ENCODE measurements around the gene CXCL11.
"Not testable (repeated sequence)": the region's sequence is repeated elsewhere in the genome, so short reads cannot be mapped to it uniquely, and the experiment has no call there.

CXCL11 gene

DNA sequence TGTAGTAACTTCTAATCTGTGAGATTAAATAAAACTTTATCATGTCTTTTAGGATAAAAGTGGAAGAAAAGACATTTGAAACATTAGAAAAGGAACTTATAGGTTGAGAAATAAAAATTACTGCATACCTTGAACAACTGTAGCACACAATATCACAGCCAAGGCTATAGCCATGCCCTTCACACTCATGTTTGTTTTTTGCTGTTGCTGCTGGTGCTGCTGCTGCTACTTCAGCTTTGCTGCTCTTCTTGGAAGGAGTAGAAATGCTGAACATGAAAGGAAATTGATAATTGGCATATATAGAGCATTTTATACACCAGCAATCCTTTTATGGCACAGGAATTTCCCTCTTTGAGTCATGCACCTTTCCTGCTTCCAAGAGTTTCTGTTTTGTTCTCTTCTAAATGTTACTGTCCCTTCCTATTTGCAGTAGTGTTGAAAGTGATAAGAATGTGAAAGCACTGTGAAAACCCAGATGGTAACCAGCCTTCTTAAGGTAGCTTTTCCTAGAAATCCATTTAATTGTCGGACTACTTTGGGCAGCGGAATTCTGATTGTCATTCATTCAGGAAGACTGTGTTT, at the start of gene CXCL11:
Gene CXCL11, minus strand, starts transcription at position 272 of the 582 bp plus-strand sequence. Its CDS starts 83 bp downstream, at position 189.
- DNase-seq = no peak

DNA sequence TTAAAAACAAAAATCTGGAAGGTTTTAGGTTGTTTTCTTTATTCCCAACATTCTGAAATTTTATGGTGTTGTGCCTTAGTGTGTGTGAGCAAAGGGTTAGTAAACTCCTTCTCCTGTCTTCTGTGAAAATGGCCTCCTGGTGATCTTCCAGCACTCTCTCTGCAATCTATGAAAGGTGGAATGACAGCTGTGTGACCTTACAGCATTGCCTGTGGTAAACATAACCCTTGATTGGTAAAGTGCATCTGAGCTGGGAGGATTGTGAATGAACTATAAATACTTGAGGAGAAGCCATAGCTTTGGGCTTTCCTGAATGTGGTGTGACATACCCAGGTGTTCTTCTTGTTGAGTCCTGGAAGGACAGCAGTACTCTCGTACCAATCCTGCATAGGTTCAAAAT, 48.7 kb upstream of the CXCL11 start:
- DNase-seq = no peak

DNA sequence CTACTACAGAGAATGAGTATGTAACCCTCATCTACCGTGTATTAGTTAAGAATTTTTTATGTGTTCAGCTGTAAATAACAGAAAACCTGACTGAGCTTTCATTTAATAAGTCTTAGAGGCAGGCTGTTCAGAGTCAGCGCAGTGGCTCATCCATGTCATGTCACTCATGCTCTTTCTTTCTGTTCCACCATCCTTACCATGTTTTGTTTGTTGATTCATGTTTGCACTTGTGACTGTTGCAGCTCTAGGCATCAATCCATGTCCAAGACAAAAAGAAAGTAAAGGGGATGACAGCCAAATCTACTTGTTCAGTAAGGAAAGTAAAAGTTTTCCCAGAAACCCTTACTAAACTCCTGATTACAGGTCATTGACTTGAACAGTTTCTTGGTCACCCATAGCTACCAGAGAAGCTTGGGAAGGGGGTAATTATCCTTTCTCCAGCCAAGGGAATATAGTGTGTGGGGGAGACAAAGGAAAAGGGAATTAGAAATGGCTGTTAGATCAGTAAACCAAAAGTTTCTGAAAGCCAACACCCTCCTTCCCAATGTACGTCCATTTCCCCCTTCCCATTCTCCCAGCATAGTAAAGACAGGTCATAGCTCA, 47.6 kb upstream of the CXCL11 start:
- no peak for DNase-seq

DNA sequence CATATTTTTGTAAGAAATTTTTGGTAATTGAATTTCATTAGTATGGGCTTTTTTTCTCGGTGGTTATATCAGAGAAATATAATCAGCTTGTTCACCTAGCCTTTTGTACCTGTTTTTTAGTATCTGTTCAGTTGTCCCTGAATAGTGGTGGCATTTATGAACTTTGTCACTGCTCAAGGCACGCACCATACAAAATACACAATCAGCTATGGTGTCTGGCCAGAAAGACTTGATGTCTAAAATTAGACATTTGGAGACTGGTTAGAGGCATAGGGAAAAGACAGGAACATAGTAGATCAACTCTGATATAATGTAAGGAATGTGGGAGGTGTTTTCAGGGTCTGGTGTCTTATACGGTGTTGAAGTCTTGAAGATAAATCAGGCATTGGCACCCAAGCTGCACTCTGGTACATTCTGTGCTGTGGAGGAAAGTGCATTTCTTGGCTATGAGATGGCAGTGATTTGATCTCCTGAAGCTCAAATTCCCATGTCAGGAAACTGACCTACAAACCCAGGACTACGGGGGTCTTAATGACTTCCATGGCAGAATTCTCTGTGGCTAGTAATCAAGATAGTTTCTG, 42.3 kb upstream of the CXCL11 start:
- DNase-seq = no peak

DNA sequence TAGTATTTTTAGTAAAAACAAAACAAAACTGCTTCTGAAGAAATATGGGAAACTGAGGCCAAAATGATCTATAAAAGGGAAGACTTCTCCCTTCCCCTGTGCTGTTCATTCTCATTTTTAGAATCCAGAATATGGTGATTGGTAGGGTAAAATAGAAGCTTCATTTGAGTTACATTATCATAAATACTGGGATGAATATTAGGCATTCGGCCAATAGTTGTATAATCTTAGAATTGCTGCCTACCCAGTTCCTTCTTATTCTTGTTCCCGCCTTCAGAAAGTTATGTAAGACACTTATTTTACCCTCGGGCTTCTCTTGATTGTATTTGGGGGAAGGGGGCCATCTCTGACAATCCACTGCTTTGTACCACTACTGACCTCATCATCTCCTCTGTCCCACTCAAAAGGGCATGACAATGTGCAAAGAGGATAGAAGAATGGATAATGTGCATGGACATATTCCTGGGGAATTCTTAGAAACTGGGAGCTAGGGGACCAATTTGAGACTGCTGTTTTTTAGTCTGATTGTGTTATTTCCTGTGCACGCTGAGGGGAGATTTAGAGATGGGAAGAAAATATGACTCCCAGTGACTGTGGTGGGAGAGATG, 39.2 kb upstream of the CXCL11 start:
- DNase-seq = no peak

DNA sequence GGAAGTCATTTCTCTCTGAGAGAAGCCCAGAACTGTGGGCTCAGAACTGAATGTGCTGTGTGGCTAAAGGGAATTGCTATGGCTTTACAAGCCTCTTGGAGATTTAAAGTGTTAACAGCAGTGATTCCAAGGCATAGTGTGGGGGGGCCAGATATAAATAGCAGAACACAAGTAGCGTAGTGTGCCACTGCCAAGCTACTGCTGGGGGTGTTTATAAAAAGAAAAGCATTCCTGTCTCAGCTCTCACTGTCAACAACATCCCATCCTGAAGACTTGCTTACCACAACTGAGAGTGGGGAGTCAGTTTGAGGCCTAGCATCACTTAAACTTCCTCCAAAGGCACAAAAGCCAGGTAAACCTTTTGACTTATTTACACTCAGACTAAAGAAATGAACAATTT, 38.6 kb upstream of the CXCL11 start, which contains the start of gene ART3:
Gene ART3, plus strand, starts transcription at position 242 of the 400 bp plus-strand sequence. CDS start 1,181 bp downstream, outside the sequence.
- DNase-seq = no peak

DNA sequence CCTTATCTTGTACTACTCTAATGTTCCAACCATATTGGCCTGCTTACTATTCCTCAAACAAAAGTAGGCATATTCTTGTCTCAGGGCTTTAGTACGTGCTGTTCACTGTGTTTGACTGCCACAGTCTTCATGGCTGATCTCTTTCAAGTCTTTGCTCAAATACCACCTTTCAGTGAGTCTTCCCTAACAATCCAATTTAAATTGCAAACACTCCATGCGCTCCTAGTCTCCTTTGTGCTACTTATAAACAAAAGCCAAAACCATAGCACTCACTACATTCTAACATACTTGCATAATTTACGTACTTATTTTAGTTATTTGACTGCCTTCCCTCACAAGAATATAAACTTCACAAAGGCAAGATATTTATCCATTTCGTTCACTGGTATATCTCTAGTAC, 36.9 kb upstream of the CXCL11 start:
- DNase-seq = no peak

DNA sequence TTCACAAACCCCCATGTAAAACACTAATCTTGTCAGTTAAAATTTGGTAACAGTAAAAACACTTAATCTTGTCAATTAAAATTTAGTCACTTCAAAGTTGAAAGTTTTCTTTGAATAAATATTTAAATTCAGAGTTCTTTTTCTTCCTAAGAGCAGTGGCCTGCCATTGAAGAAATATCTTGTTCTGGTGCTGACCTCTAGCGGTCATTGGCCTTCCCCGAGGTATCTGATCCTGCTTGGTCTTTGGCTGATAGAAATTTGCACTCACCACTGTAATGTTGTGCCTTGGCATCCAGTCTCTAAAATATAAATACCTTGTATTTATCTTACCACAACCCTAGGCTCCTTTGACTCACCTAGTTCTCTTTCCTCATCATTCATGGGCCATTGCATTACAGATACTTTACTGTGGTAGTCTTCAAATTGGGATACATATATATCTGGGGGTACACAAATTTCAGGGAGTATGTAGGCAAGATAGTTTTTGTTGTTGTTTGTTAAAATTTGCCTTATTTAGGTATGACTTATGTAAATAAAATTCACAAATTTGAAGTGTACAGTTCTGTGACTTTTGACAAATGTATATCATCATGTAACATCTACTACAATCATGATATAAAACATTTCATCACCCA, 31.9 kb upstream of the CXCL11 start:
- peak; percentile 75 for DNase-seq

DNA sequence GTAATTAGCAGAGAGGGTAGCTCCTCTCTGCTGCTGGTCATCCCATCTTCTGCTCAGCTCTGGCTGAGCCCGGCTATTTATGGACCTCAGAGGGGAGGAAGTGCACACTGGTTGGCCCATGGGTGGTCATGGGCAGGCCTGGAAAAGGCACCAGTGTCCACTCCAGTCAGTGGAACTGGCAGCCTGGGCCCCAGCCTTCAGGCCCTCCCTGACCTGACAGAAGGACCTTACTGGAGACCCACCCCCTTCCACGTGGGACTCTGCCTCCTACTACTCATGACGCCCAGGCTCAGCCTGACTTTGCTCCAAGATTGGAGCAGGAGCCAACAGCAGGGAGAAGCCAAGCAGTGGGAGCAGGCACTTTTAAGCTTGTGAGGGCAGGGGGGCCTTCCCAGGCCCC, 30.7 kb upstream of the CXCL11 start:
- no peak for DNase-seq

DNA sequence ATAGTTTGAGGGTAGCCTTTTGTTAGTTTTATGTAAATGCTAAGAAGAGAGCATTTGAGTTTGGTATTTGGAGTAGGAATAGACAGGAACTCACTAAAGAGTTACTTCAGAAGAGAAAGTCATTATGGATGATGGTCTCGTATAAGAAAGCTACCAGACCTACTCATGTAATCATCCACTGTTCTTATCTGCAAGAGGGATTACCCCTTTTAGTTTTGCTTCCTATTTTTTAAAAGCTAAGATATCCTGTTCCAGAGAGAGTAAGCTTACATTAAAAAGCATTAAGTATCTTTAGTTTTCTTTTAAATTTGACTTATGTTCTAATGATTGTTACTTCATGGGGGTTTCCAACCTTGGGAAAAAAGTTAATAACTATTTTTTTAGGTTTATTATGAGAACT, 26.1 kb upstream of the CXCL11 start:
- no peak for DNase-seq

DNA sequence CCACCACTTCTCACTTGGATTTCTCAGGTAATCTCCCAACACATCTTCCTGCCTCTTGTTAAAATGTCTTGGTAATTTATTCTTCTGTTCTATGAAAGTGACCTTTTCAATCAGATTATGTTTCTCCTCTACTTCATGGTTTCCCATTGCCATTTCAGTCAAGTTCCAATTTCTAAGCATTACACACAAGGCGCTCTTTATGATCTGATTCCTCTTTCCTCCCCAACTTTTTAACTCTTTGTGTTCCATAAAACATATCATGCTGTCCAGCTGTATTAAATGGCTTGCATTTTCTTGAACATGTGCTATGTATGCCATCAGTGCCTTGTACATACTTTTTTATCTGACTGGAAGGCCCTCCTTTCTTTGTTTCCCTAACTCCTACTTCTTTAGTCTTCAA, 25.6 kb upstream of the CXCL11 start:
- no peak for DNase-seq

DNA sequence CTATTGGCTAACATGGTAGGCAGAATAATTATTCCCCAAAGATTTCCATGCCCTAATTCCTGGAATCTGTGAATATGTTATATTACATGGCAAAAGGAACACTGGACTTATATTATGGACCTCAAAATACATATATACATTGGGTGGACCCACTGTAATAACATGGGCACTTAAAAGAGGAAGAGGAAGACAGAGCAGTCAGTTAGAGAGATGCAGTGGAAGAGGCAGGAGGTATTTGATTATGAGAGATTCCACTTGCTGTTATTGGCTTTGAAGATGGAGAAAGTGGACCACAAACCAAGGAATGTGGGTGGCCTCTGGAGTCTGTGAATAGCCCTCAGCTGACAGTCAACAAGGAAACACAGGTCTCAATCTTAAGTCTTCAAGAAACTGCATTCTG, 24.6 kb upstream of the CXCL11 start:
- DNase-seq = no peak

DNA sequence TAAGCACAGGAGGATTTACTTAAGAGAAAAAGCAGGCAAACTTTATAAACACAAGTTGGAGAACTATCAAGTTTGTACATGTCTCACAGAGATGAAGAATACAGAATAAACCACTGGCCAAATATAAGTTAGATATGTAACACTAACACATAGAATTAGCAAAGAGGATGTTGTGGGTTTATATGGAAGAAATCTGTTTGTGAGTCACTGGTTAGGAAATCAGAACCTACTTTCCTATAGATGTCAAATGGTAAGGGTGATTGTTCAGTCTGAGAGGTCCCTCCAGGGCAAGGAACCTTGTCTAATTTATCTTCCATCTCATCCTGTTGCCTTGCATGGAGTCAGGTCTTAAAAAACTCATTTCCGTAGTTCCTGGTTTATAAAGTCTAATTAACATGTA, 23.9 kb upstream of the CXCL11 start:
- no peak for DNase-seq

DNA sequence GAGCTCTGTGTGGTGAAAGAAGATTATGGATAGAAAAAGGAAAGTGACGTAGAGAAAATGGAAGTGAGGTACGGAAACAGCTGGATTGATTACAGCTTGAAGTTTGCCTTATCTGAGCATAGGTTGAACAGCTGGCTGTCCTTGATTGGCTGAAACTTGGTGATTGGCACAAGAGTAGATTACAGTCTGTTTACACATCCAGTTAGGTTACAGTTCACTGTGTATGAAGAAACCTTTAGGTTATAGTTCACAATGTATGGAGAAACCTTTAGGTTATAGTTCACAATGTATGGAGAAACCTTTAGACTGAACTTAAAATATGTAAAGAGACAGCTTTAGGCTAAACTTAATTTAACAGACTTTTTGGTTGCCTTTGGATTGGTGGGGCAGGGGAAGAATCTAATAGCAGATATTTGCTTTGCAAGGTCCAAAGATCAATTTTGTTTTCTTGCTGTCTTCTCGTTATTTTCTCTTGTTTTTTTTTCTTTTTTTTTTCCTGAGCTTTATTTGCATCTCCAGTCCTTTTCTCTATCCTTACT, 23.1 kb upstream of the CXCL11 start:
- no peak for DNase-seq

DNA sequence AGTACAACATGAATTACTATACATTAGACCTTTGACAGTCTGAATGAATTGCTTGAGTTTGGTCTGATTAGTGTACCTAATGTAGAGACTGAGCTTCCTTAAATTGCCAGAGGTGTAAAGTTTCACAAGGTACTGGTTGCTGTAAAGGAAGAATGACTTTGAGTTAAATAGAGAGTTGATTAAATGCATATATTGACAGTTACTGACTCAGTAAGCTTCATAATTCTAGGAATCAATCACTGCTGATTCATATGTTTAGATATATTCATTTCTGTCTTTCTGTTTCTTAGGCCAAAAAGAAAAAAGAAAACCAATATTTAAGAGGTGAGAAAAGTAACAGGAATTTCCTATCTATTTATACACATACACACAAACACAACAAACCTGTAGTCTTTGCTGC, 22.4 kb upstream of the CXCL11 start:
- DNase-seq = no peak

DNA sequence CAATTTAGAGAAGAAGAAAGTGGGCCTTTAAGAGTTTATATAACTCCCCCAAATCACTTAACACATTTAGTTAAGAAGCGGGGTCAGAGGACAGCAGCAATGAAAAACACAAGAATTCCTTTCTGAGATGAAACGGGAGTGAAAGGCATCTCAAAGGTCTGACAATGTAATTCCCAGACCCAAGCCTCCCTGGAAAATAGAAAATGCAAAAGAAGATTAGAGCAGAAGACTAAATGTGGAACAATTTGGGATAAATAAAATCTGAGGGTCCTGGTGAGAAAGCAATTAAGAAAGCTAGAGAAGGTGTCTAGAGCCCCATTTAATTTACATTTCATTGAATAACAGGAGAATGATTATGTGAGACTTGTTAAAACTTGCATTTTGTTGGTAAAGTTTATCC, 19.6 kb upstream of the CXCL11 start:
- DNase-seq = no peak

DNA sequence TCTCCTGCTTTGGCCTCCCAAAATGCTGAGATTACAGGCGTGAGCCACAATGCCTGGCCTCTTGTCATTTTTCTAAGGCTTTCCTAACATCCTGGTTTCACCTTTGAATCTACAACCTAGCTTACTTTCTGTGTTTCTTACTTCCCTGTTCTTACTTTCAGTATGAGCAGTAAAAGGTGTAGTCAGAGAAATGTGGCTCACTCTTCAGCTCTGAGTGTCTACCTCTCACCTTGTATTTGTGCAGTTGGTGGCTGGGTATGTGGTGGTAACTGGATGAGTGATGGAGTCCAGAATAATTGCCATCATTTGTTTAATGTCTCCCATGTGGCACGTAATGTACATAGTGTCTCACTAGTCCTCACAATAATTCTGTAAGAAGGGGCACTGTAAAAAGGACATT, 19.1 kb upstream of the CXCL11 start:
- DNase-seq = peak; percentile 56

DNA sequence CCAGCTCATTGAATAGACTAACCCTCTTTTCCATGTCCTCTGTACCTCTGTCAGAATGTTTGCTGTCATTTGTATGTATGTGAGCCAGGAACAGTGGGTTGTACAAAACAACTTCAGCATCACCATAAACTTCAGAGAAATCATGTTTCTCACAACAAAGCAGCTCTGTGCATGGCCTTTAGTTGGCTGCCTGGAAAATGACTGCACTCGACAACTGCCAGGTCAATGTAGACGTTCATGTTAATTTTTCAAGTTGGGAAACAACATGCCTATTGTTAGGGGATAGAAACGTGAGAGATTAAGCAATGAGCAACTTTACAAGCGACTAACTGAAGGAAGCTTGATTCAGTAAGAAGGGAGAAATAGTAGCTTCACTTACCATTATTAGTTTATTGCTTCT, 17.9 kb upstream of the CXCL11 start:
- DNase-seq = no peak

DNA sequence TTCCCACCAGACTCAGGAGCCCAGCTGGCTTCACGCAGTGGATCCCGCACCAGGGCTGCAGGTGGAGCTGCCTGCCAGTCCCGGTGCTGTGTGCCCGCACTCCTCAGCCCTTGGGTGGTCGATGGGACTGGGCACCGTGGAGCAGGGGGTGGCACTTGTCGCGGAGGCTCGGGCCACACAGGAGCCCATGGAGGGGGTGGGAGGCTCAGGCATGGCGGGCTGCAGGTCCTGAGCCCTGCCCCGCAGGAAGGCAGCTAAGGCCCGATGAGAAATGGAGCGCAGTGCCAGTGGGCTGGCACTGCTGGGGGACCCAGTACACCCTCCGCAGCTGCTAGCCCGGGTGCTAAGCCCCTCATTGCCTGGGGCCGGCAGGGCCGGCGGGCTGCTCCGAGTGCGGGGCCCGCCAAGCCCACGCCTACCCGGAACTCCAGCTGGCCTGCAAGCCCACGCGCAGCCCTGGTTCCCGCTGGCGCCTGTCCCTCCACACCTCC, 14.7 kb upstream of the CXCL11 start:
- DNase-seq = not testable (repeated sequence)

DNA sequence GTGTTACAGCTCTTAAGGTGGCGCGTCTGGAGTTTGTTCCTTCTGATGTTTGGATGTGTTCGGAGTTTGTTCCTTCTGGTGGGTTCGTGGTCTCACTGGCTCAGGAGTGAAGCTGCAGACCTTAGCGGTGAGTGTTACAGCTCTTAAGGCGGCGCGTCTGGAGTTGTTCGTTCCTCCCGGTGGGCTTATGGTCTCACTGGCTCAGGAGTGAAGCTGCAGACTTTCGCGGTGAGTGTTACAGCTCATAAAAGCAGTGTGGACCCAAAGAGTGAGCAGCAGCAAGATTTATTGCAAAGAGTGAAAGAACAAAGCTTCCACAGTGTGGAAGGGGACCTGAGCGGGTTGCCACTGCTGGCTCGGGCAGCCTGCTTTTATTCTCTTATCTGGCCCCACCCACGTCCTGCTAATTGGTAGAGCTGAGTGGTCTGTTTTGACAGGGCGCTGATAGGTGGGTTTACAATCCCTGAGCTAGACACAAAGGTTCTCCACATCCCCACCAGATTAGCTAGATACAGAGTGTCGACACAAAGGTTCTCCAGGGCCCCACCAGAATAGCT, 14.1 kb upstream of the CXCL11 start:
- DNase-seq = not testable (repeated sequence)

DNA sequence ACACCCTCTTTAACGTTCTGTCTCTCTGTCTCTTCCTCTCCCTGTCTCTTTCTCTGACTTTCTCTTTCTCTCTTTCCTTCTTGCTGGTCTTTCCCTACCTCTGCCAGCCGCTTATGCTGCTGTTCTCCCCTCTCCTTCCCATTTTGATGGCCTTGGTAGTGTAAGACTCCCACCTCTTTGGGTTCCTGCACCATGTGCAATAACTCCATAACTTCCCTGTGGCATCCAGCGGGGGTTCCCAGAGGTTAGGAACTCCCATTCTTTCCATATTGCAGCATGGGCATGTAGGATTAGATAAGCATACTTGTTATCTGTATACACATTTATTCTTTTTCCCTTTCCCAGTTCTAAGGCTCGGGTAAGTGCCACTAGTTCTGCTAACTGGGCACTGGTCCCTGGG, 8.8 kb upstream of the CXCL11 start:
- not testable (repeated sequence) for DNase-seq

DNA sequence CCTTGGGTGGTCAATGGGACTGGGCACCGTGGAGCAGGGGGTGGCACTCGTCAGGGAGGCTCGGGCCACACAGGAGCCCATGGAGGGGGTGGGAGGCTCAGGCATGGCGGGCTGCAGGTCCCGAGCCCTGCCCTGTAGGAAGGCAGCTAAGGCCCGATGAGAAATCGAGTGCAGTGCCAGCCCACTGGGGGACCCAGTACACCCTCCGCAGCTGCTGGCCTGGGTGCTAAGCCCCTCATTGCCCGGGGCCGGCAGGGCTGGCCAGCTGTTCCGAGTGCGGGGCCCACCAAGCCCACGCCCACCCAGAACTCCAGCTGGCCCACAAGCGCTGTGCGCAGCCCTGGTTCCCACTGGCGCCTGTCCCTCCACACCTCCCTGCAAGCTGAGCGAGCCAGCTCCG, 7.4 kb upstream of the CXCL11 start:
- not testable (repeated sequence) for DNase-seq

Measured in RPMI8226 (cell line).